ENCODE results near the gene BAMBI. TPM values are rescaled to one million over a fixed set of nuclear protein-coding genes. Genes with fewer than 3 reads are reported as not detected.
A peak's percentile ranks its signal among the peaks of the same experiment; 100 is the strongest.

BAMBI gene
- total and polyA plus RNA-seq, 2 of the 8 experiments (the other 6 are each of a cell fraction or from before 2014, with no cell fraction given), result 5.6 to 26.4 TPM

- TF ChIP-seq KDM5A (IDR thresholded peaks at IDR 0.05; ENCODE audit: low read length) (no peak), KDM4A (IDR thresholded peaks at IDR 0.05; ENCODE audit: low read depth, low read length, severe bottlenecking) (peak; percentile 66), PHF8 (conservative IDR thresholded peaks at IDR 0.05; ENCODE audit: low read depth, low read length) (no peak), TCF12 (IDR thresholded peaks at IDR 0.05; ENCODE audit: low read depth, low read length) (no peak), CHD2 (IDR thresholded peaks at IDR 0.05; ENCODE audit: low read length) (no peak), SIRT6 (IDR thresholded peaks at IDR 0.05; ENCODE audit: low read length) (no peak), TBP (IDR thresholded peaks at IDR 0.05; ENCODE audit: low read depth, low read length) (peak; percentile 59), CTCF (IDR thresholded peaks at IDR 0.05; ENCODE audit: control extremely low read depth in 1 of 3, insufficient read depth in 1 of 3, low read depth in 1 of 3, low read length in 3 of 3) (no peak), GTF2F1 (IDR thresholded peaks at IDR 0.05; ENCODE audit: borderline replicate concordance, low read depth, low read length) (no peak), KDM1A (IDR thresholded peaks at IDR 0.05; ENCODE audit: borderline replicate concordance, low read length) (no peak), NRF1 (IDR thresholded peaks at IDR 0.05; ENCODE audit: low read depth, low read length) (no peak), POU5F1 (IDR thresholded peaks at IDR 0.05; ENCODE audit: low read depth, low read length) (no peak), SIN3A (conservative IDR thresholded peaks at IDR 0.05 in 1 of 2, IDR thresholded peaks at IDR 0.05 in 1 of 2; ENCODE audit: low read depth in 1 of 2, low read length in 2 of 2) (peak in 1 of 2 experiments; percentile 21; a peak in 1 of 4 replicates), GABPA (IDR thresholded peaks at IDR 0.05; ENCODE audit: borderline replicate concordance, insufficient read depth, low read length) (no peak), HDAC2 (IDR thresholded peaks at IDR 0.05; ENCODE audit: borderline replicate concordance in 1 of 2, low read depth in 2 of 2, low read length in 2 of 2) (peak; percentile 16 to 64; a peak in 1 of 4 replicates)
Measured at GRCh38 chr10:28722065-28722803, 44.9 kb downstream of the BAMBI start (continued).

All from H1 (cell line).